SK-N-SH treated with all-trans-retinoic acid at 6 μM for 48 hours (cell line): ENCODE measurements around the gene EIF2S1.

ENCODE experiments used
- ARNTL ChIP-seq: fragments of 450-650 bp; formaldehyde crosslinking; IDR thresholded peaks from 2 replicates; pipeline ENCODE4 v1.5.0; 2020; ENCODE audit warnings: low read depth, mild to moderate bottlenecking, moderate library complexity, borderline replicate concordance
- GLIS3 ChIP-seq: fragments of 250-450 bp; sonication (Bioruptor Pico); IDR thresholded peaks from 2 replicates; pipeline ENCODE4 v1.5.0; 2020; ENCODE audit warnings: mild to moderate bottlenecking, moderate library complexity
- PATZ1 ChIP-seq: fragments of 250-450 bp; sonication (Bioruptor Pico); IDR thresholded peaks from 2 replicates; pipeline ENCODE4 v1.8.0; 2020; ENCODE audit warnings: mild to moderate bottlenecking, moderate library complexity, borderline replicate concordance
- ZNF70 ChIP-seq: fragments of 450-650 bp; formaldehyde crosslinking; IDR thresholded peaks from 2 replicates; pipeline ENCODE4 v1.5.0; 2020; ENCODE audit warnings: mild to moderate bottlenecking, moderate library complexity

- no peak for TF ChIP-seq GLIS3 (CRISPR knock-in tag)
- TF ChIP-seq ARNTL = no peak
- TF ChIP-seq ZNF70 = no peak
- TF ChIP-seq PATZ1 (CRISPR knock-in tag) = no peak
These were observed 49.3 kb downstream of the EIF2S1 start for GRCh38 chr14:67409461-67409860.
